GM21576 (cell line): ENCODE measurements around the gene ATP5IF1.

Experiments used
- ATAC-seq: cut with Tn5 transposase; IDR thresholded peaks from one replicate; pipeline ENCODE4 v1.9.1; 2021; ENCODE audit warnings: mild to moderate bottlenecking, moderate library complexity; ENCODE audit not compliant: unreplicated experiment

Gene ATP5IF1

GRCh38 chr1:28236656-28237322, 865 bp downstream of the ATP5IF1 start:
- ATAC-seq = no peak

- ATAC-seq = no peak
These were observed 3.1 kb downstream of the ATP5IF1 start for GRCh38 chr1:28239004-28239403.

- no peak for ATAC-seq
These were observed 4.1 kb downstream of the ATP5IF1 start for GRCh38 chr1:28240024-28240423.

GRCh38 chr1:28241638-28242241, 5.8 kb downstream of the ATP5IF1 start:
- no peak for ATAC-seq

- no peak for ATAC-seq
These were observed 7.9 kb downstream of the ATP5IF1 start for GRCh38 chr1:28243685-28244311.

GRCh38 chr1:28244549-28245251, 8.8 kb downstream of the ATP5IF1 start:
- ATAC-seq = no peak

GRCh38 chr1:28246427-28246832, 10.5 kb downstream of the ATP5IF1 start:
- ATAC-seq = no peak

- ATAC-seq = no peak
These were observed 11.8 kb downstream of the ATP5IF1 start for GRCh38 chr1:28247612-28248272.

- peak; percentile 29 for ATAC-seq
These were observed 12.5 kb downstream of the ATP5IF1 start for GRCh38 chr1:28248273-28249012.

GRCh38 chr1:28249013-28249865, 13.3 kb downstream of the ATP5IF1 start:
- no peak for ATAC-seq

- ATAC-seq = no peak
These were observed 14.0 kb downstream of the ATP5IF1 start for GRCh38 chr1:28249866-28250295.

- ATAC-seq = no peak
These were observed 20.4 kb downstream of the ATP5IF1 start for GRCh38 chr1:28256197-28256827.

- ATAC-seq = no peak
These were observed 21.8 kb downstream of the ATP5IF1 start for GRCh38 chr1:28257736-28258135.

- ATAC-seq = no peak
These were observed 22.8 kb downstream of the ATP5IF1 start for GRCh38 chr1:28258628-28259251.

GRCh38 chr1:28259252-28259933, 23.5 kb downstream of the ATP5IF1 start, which contains the start of gene SESN2:
Gene SESN2 (plus strand): TSS chr1:28259518. CDS start chr1:28259848, 330 bp downstream.
- ATAC-seq = peak; percentile 93

GRCh38 chr1:28259934-28260802, 24.2 kb downstream of the ATP5IF1 start:
- no peak for ATAC-seq

- no peak for ATAC-seq
These were observed 24.9 kb downstream of the ATP5IF1 start for GRCh38 chr1:28260803-28261174.
